SK-N-SH (cell line): ENCODE measurements around the gene ENO1. TPM values are rescaled to one million over a fixed set of nuclear protein-coding genes. Genes with fewer than 3 reads are reported as not detected.

ENCODE experiments used
- CTCF ChIA-PET: fragments of 300-600, 350-600 bp; formaldehyde crosslinking; extraction: SDS; loops from one replicate; lab custom pipeline; 2021; lab: Yijun Ruan, JAX
- POLR2A ChIA-PET: fragments of 350-600 bp; sonication (Branson Sonifier 250); formaldehyde crosslinking; extraction: SDS; loops from one replicate; lab custom pipeline; 2020; ENCODE audit warnings: antibody characterized with exemption, inconsistent platforms; lab: Yijun Ruan, JAX
- DNase-seq: peaks from one replicate; pipeline ENCODE4 v3.0.0; 2012
- H2AFZ ChIP-seq: fragments of 200-600 bp; sonication (generic); 2 replicates; pipeline ENCODE4 v1.8.1; 2016; ENCODE audit warnings: antibody characterized with exemption, mild to moderate bottlenecking, low read depth
- H3F3A ChIP-seq: fragments of 200-600 bp; sonication (generic); replicated peaks from 2 replicates; pipeline ENCODE3; 2016; ENCODE audit warnings: antibody characterized with exemption, mild to moderate bottlenecking; ENCODE audit not compliant: insufficient read depth
- H3K27ac ChIP-seq, 2 experiments: fragments of 200-500 bp in 1 of 2; fragments of 200-600 bp in 1 of 2; sonication (Bioruptor generic) in 1 of 2; sonication (generic), shearing (Covaris generic) in 1 of 2; 2 replicates each; pipeline versions ENCODE4 v1.5.1 to v1.6.1; 2014 to 2016; ENCODE audit warnings: low read depth in 2 of 2, inconsistent platforms in 1 of 2, low read length in 1 of 2, mild to moderate bottlenecking in 1 of 2, mixed read lengths in 1 of 2
- H3K27me3 ChIP-seq: fragments of 200-600 bp; sonication (generic), shearing (Covaris generic); 2 replicates; pipeline ENCODE4 v1.6.1; 2016; ENCODE audit warnings: mixed run types; ENCODE audit not compliant: insufficient read depth
- H3K36me3 ChIP-seq, 2 experiments: fragments of 200-500 bp in 1 of 2; fragments of 200-600 bp in 1 of 2; sonication (Bioruptor generic) in 1 of 2; sonication (generic) in 1 of 2; replicated peaks in 1 of 2; 2 replicates each; pipeline versions ENCODE3 to v1.5.1; 2014 to 2016; ENCODE audit warnings: low read length in 1 of 2, mild to moderate bottlenecking in 1 of 2; ENCODE audit not compliant: insufficient read depth in 2 of 2, control insufficient read depth in 1 of 2
- H3K4me1 ChIP-seq, 2 experiments: fragments of 200-500 bp in 1 of 2; fragments of 200-600 bp in 1 of 2; sonication (Bioruptor generic) in 1 of 2; sonication (generic), shearing (Covaris generic) in 1 of 2; 2 replicates each; pipeline versions ENCODE4 v1.5.1 to v1.6.1; 2014 to 2016; ENCODE audit warnings: low read depth in 1 of 2, low read length in 1 of 2, mixed run types in 1 of 2; ENCODE audit not compliant: insufficient read depth in 2 of 2, control insufficient read depth in 1 of 2
- H3K4me2 ChIP-seq: fragments of 200-600 bp; sonication (generic), shearing (Covaris generic); 2 replicates; pipeline ENCODE4 v1.6.1; 2017; ENCODE audit warnings: mixed run types
- H3K4me3 ChIP-seq, 2 experiments: fragments of 200-500 bp in 1 of 2; fragments of 200-600 bp in 1 of 2; sonication (Bioruptor generic) in 1 of 2; sonication (generic), shearing (Covaris generic) in 1 of 2; 2 replicates each; pipeline versions ENCODE4 v1.5.1 to v1.8.1; 2014 to 2016; ENCODE audit warnings: low read depth in 2 of 2, inconsistent platforms in 1 of 2, low read length in 1 of 2, mild to moderate bottlenecking in 1 of 2, mixed read lengths in 1 of 2, moderate library complexity in 1 of 2
- H3K79me2 ChIP-seq: fragments of 200-600 bp; sonication (generic); 2 replicates; pipeline ENCODE4 v1.8.1; 2017; ENCODE audit warnings: mild to moderate bottlenecking; ENCODE audit not compliant: insufficient read depth
- H3K9ac ChIP-seq: fragments of 200-600 bp; sonication (generic); 2 replicates; pipeline ENCODE4 v1.6.1; 2017; ENCODE audit warnings: mixed run types
- H3K9me2 ChIP-seq: fragments of 200-600 bp; sonication (generic); 2 replicates; pipeline ENCODE4 v1.6.1; 2017; ENCODE audit warnings: mixed run types
- H3K9me3 ChIP-seq: fragments of 200-600 bp; sonication (generic); 2 replicates; pipeline ENCODE4 v1.6.1; 2017; ENCODE audit warnings: mixed run types, mild to moderate bottlenecking, moderate library complexity
- H4K20me1 ChIP-seq: fragments of 200-600 bp; sonication (generic); 2 replicates; pipeline ENCODE4 v1.6.1; 2017; ENCODE audit warnings: mild to moderate bottlenecking, mixed run types; ENCODE audit not compliant: insufficient read depth
- CHD2 ChIP-seq: fragments of 150-350 bp; IDR thresholded peaks from 2 replicates; pipeline ENCODE4 v1.6.1; 2018; ENCODE audit warnings: low read length; ENCODE audit not compliant: partially characterized antibody
- EP300 ChIP-seq, 2 experiments: IDR thresholded peaks; 2 replicates each; pipeline versions ENCODE4 v1.4.0 to v1.6.1; 2012; ENCODE audit warnings: borderline replicate concordance in 1 of 2, low read depth in 1 of 2, low read length in 1 of 2
- EZH2phosphoT487 ChIP-seq: fragments of 200-600 bp; sonication (generic); IDR thresholded peaks from 2 replicates; pipeline ENCODE4 v1.6.1; 2017; ENCODE audit warnings: low read depth, mixed run types, mild to moderate bottlenecking, antibody characterized with exemption, moderate library complexity, borderline replicate concordance
- FOXM1 ChIP-seq: IDR thresholded peaks from 2 replicates; pipeline ENCODE4 v1.4.0; 2012; ENCODE audit warnings: low read depth, mild to moderate bottlenecking
- GATA2 ChIP-seq: sonication (generic); formaldehyde crosslinking; IDR thresholded peaks from 2 replicates; pipeline ENCODE4 v1.5.0; 2020; ENCODE audit warnings: mild to moderate bottlenecking, missing genetic modification reagents
- JUND ChIP-seq: IDR thresholded peaks from 2 replicates; pipeline ENCODE4 v1.4.0; 2012
- MEF2A ChIP-seq: IDR thresholded peaks from 2 replicates; pipeline ENCODE4 v1.4.0; 2012; ENCODE audit warnings: low read depth, borderline replicate concordance
- MXI1 ChIP-seq: IDR thresholded peaks from 2 replicates; pipeline ENCODE4 v1.6.1; 2012; ENCODE audit warnings: mild to moderate bottlenecking, low read depth, low read length, improper control_type of control experiment
- NFIC ChIP-seq: IDR thresholded peaks from 2 replicates; pipeline ENCODE4 v1.4.0; 2012; ENCODE audit warnings: borderline replicate concordance
- POLR2AphosphoS5 ChIP-seq: IDR thresholded peaks from 2 replicates; pipeline ENCODE4 v1.6.1; 2012; ENCODE audit warnings: low read depth, low read length
- RAD21 ChIP-seq: IDR thresholded peaks from 2 replicates; pipeline ENCODE4 v1.6.1; 2012; ENCODE audit warnings: mild to moderate bottlenecking, low read length
- SIN3A ChIP-seq: IDR thresholded peaks from 2 replicates; pipeline ENCODE4 v1.6.1; 2012; ENCODE audit warnings: low read depth, mild to moderate bottlenecking, low read length, moderate library complexity, borderline replicate concordance
- TCF12 ChIP-seq: IDR thresholded peaks from 2 replicates; pipeline ENCODE4 v1.4.0; 2012
- YY1 ChIP-seq: IDR thresholded peaks from 2 replicates; pipeline ENCODE4 v1.4.0; 2012; ENCODE audit warnings: low read depth, mild to moderate bottlenecking
- WGBS: methylation state at CpG from one replicate; pipeline ENCODE4 v1.1.6; 2017; ENCODE audit warnings: low lambda C conversion rate; 5-methylcytosine and 5-hydroxymethylcytosine counted together
- polyA plus RNA-seq, 3 experiments: library from polyadenylated mRNA; depleted of rRNA; stranded (reverse); fragments of >200 nt; gene quantifications; 2 replicates each; pipeline ENCODE4 v1.2.3, GENCODE V29; 2012
- TF ChIP-seq, protein P1 (sequence below): fragments of 150-350 bp; IDR thresholded peaks from 2 replicates; pipeline ENCODE4 v1.6.1; 2017; ENCODE audit warnings: antibody characterized with exemption, low read length, low read depth, borderline replicate concordance
- TF ChIP-seq, protein P2 (sequence below): IDR thresholded peaks from 2 replicates; pipeline ENCODE4 v1.4.0; 2012; ENCODE audit warnings: low read depth
- TF ChIP-seq, protein P3 (sequence below): IDR thresholded peaks from 2 replicates; pipeline ENCODE4; 2012
- TF ChIP-seq, protein P4 (sequence below): IDR thresholded peaks from 2 replicates; pipeline ENCODE4 v1.6.1; 2012; ENCODE audit warnings: mild to moderate bottlenecking, low read depth, low read length, moderate library complexity

The ENO1 gene
- polyA plus RNA-seq, 1 of the 3 experiments (the other 2 are of a cell fraction) = 1,599 TPM

DNA sequence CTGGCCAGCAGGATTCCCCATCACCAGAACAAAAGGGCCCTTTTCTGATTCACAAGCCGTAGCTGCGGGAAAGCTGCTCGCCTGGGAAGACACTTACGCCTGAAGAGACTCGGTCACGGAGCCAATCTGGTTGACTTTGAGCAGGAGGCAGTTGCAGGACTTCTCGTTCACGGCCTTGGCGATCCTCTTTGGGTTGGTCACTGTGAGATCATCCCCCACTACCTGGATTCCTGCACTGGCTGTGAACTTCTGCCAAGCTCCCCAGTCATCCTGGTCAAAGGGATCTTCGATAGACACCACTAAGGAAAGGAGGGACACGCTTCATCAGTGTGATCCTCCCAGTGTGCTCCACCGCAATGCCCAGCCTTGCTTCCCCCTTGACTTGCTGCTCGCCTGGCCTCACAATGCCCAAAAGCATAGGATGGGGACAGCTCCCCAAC, 14.7 kb downstream of the ENO1 start:
- 0 out of 4 replicates have a peak, but pooled peaks cover 0 to under 1% of the 10 kb centered on the region in 2 experiments for H3K4me1 ChIP-seq
- no peaks in the 10 kb centered on the region for H3K9me3 ChIP-seq
- H4K20me1 ChIP-seq = peaks cover 91% of the 10 kb centered on the region
- H3K79me2 ChIP-seq = peaks cover 54% of the 10 kb centered on the region
- H3F3A ChIP-seq = peaks cover 96% of the 10 kb centered on the region
- peaks cover 77 to 81% of the 10 kb centered on the region in 2 experiments for H3K36me3 ChIP-seq
- ChIA-PET CTCF (interaction anchor here (1.0 to 10.9 kb wide), 7 partner anchors 10 to 371 kb away, joined by 3 to 107 read pairs (median 4); partner anchors contain the start of gene ENO1), POLR2A (no interaction called here)
- H3K4me2 ChIP-seq = no peak overlapping the region
- TF ChIP-seq, protein P1, sequence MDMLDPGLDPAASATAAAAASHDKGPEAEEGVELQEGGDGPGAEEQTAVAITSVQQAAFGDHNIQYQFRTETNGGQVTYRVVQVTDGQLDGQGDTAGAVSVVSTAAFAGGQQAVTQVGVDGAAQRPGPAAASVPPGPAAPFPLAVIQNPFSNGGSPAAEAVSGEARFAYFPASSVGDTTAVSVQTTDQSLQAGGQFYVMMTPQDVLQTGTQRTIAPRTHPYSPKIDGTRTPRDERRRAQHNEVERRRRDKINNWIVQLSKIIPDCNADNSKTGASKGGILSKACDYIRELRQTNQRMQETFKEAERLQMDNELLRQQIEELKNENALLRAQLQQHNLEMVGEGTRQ = no peak
- TF ChIP-seq, protein P2, sequence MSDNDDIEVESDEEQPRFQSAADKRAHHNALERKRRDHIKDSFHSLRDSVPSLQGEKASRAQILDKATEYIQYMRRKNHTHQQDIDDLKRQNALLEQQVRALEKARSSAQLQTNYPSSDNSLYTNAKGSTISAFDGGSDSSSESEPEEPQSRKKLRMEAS = no peak
- TF ChIP-seq SIN3A (no peak), RAD21 (no peak), MEF2A (no peak), GATA2 (CRISPR knock-in tag) (no peak), CHD2 (no peak), MXI1 (no peak), NFIC (no peak), TCF12 (no peak), YY1 (no peak), EP300 (IDR thresholded peaks at IDR 0.05; ENCODE audit: borderline replicate concordance in 1 of 2, low read depth in 1 of 2, low read length in 1 of 2) (no peak), POLR2AphosphoS5 (no peak), JUND (no peak), FOXM1 (no peak), EZH2phosphoT487 (no peak)
- TF ChIP-seq, protein P3, sequence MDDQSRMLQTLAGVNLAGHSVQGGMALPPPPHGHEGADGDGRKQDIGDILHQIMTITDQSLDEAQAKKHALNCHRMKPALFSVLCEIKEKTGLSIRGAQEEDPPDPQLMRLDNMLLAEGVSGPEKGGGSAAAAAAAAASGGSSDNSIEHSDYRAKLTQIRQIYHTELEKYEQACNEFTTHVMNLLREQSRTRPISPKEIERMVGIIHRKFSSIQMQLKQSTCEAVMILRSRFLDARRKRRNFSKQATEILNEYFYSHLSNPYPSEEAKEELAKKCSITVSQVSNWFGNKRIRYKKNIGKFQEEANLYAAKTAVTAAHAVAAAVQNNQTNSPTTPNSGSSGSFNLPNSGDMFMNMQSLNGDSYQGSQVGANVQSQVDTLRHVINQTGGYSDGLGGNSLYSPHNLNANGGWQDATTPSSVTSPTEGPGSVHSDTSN = no peak
- TF ChIP-seq, protein P4, sequence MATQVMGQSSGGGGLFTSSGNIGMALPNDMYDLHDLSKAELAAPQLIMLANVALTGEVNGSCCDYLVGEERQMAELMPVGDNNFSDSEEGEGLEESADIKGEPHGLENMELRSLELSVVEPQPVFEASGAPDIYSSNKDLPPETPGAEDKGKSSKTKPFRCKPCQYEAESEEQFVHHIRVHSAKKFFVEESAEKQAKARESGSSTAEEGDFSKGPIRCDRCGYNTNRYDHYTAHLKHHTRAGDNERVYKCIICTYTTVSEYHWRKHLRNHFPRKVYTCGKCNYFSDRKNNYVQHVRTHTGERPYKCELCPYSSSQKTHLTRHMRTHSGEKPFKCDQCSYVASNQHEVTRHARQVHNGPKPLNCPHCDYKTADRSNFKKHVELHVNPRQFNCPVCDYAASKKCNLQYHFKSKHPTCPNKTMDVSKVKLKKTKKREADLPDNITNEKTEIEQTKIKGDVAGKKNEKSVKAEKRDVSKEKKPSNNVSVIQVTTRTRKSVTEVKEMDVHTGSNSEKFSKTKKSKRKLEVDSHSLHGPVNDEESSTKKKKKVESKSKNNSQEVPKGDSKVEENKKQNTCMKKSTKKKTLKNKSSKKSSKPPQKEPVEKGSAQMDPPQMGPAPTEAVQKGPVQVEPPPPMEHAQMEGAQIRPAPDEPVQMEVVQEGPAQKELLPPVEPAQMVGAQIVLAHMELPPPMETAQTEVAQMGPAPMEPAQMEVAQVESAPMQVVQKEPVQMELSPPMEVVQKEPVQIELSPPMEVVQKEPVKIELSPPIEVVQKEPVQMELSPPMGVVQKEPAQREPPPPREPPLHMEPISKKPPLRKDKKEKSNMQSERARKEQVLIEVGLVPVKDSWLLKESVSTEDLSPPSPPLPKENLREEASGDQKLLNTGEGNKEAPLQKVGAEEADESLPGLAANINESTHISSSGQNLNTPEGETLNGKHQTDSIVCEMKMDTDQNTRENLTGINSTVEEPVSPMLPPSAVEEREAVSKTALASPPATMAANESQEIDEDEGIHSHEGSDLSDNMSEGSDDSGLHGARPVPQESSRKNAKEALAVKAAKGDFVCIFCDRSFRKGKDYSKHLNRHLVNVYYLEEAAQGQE = no peak
- no peak overlapping the region for H3K4me3 ChIP-seq
- H3K9me2 ChIP-seq = no peaks in the 10 kb centered on the region
- no peaks in the 10 kb centered on the region for H3K27me3 ChIP-seq
- no peak overlapping the region for H2AFZ ChIP-seq
- 92% methylated on average over 13 of the region's 13 CpGs for WGBS
- no peak overlapping the region for H3K9ac ChIP-seq
- no peak overlapping the region; a peak in 1 of 4 replicates for H3K27ac ChIP-seq
- no peak for DNase-seq
